ENCODE measurements around the gene SLC22A7. TPM values are rescaled to one million over a fixed set of nuclear protein-coding genes. Genes with fewer than 3 reads are reported as not detected.

SLC22A7 gene
- total RNA-seq, 2 donors from 2014 or later, result not detected

DNA sequence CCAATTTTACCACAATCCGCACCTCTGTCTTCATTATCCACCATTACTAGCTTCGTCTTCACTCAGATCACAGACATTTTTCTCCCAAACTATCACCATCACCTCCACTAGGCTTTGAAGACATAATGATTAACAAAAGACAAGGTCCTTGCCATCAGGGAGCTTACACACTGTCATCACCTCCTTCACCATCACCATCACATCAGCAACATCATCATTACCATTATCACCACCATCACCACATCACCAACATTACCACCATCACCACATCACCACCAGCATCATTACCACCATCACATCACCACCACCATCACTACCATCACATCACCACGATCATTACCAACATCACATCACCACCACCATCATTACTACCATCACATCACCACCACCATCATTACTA, 4.4 kb upstream of the SLC22A7 start:
- Histone ChIP-seq H3K36me3 (no peaks in the 10 kb centered on the region), H3K27me3 (replicated peaks; ENCODE audit: insufficient read depth) (no peaks in the 10 kb centered on the region), H3K4me3 (no peak overlapping the region), H3K9me3 (no peaks in the 10 kb centered on the region), H3K27ac (no peak overlapping the region), H3K4me1 (replicated peaks) (no peaks in the 10 kb centered on the region)
- TF ChIP-seq POLR2A (IDR thresholded peaks at IDR 0.05), result no peak
- no peak for TF ChIP-seq POLR2AphosphoS5 (IDR thresholded peaks at IDR 0.05)
- TF ChIP-seq, protein P1, sequence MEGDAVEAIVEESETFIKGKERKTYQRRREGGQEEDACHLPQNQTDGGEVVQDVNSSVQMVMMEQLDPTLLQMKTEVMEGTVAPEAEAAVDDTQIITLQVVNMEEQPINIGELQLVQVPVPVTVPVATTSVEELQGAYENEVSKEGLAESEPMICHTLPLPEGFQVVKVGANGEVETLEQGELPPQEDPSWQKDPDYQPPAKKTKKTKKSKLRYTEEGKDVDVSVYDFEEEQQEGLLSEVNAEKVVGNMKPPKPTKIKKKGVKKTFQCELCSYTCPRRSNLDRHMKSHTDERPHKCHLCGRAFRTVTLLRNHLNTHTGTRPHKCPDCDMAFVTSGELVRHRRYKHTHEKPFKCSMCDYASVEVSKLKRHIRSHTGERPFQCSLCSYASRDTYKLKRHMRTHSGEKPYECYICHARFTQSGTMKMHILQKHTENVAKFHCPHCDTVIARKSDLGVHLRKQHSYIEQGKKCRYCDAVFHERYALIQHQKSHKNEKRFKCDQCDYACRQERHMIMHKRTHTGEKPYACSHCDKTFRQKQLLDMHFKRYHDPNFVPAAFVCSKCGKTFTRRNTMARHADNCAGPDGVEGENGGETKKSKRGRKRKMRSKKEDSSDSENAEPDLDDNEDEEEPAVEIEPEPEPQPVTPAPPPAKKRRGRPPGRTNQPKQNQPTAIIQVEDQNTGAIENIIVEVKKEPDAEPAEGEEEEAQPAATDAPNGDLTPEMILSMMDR (IDR thresholded peaks at IDR 0.05), result no peak
- 95% methylated on average over 3 of the region's 3 CpGs for WGBS
- intact Hi-C loops (cut with DNase I), result no loop called here
- DNase-seq (ENCODE audit: low spot score), result no peak

DNA sequence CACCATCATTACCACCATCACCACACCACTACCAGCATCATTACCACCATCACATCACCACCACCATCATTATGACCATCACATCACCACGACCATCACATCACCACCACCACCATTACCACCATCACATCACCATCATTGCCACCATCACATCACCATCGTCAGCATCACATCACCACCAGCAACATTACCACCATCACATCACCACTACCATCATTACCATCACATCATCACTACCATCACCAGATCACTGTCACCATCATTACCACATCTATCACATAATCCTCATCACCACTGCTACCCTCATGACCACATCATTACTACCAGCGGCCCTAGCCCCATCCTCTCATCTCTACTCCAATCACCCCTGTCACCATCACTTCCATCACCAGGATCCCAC, 3.5 kb upstream of the SLC22A7 start:
- intact Hi-C loops (cut with DNase I), result no loop called here
- H3K36me3 ChIP-seq, result no peaks in the 10 kb centered on the region
- H3K4me1 ChIP-seq (replicated peaks), result no peaks in the 10 kb centered on the region
- TF ChIP-seq POLR2AphosphoS5 (IDR thresholded peaks at IDR 0.05) (no peak), POLR2A (IDR thresholded peaks at IDR 0.05) (no peak)
- TF ChIP-seq, protein P1 (IDR thresholded peaks at IDR 0.05), result no peak
- WGBS, result 85% methylated on average over 3 of the region's 3 CpGs
- no peak overlapping the region for H3K27ac ChIP-seq
- no peak for DNase-seq (ENCODE audit: low spot score)
- H3K4me3 ChIP-seq, result no peak overlapping the region
- no peaks in the 10 kb centered on the region for H3K9me3 ChIP-seq
- H3K27me3 ChIP-seq (replicated peaks; ENCODE audit: insufficient read depth), result no peaks in the 10 kb centered on the region

DNA sequence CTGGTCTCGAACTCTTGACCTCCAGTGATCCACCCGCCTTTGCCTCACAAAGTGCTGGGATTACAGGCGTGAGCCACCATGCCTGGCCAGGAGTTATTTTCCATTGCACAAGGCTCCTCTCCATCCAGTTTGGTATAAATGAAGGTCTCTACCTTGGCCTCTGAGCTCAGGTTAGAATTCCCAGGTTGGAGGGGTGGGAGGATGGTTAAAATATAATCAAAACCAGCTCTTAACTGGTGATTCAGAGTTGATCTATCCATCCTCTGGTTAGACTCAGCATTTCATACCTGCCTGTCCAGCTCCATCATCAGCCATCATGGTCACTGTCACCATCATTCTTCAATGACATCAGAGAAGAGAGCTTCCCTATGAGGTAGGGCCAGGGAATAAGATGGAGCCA, 2.6 kb upstream of the SLC22A7 start:
- DNase-seq (ENCODE audit: low spot score), result no peak
- TF ChIP-seq, protein P1 (IDR thresholded peaks at IDR 0.05), result no peak
- no peak for TF ChIP-seq POLR2AphosphoS5 (IDR thresholded peaks at IDR 0.05)
- TF ChIP-seq POLR2A (IDR thresholded peaks at IDR 0.05), result no peak
- Histone ChIP-seq H3K27ac (no peak overlapping the region), H3K36me3 (no peaks in the 10 kb centered on the region), H3K4me3 (no peak overlapping the region), H3K9me3 (no peaks in the 10 kb centered on the region), H3K27me3 (replicated peaks; ENCODE audit: insufficient read depth) (no peaks in the 10 kb centered on the region), H3K4me1 (replicated peaks) (no peaks in the 10 kb centered on the region)
- intact Hi-C loops (cut with DNase I), result no loop called here
- WGBS, result 89% methylated on average over 3 of the region's 3 CpGs

DNA sequence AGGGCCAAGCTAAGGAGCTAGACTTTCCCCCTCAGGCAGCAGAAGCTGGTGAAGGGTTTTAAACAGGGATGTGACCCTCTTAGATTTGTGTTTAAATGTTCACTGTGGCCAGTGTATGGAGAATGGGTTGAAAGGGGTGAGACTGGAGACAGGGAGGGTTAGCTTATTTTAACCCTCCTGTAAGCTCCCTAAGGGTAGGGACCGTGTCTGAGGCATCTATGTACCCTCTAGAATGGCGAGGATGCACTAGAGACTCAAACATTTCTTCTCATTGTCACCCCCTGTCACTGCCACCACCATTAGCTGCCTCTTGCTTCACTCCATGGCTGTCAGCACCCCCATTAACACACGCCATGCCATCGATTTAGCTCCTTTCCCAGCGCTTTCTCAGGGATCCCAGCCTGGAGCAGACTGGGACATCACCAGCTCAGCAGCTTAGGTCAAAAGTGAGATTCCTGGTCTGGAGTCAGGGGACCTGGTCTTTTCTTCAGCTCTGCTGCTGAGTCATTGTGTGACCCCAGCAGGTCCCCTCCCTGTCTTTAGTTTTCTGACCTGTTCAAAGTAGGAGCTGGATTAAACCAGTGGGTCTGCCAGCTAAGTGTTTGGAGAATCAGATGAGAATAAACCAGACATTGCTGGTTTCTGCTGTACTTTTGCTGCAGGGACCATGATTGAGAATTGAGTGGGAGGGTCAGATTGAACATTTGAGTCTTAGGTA, 1.1 kb upstream of the SLC22A7 start:
- no peak for DNase-seq (ENCODE audit: low spot score)
- WGBS, result 81% methylated on average over 5 of the region's 5 CpGs
- H3K27me3 ChIP-seq (replicated peaks; ENCODE audit: insufficient read depth), result no peaks in the 10 kb centered on the region
- no peak overlapping the region for H3K4me3 ChIP-seq
- H3K27ac ChIP-seq, result no peak overlapping the region
- H3K9me3 ChIP-seq, result no peaks in the 10 kb centered on the region
- H3K36me3 ChIP-seq, result no peaks in the 10 kb centered on the region
- H3K4me1 ChIP-seq (replicated peaks), result no peaks in the 10 kb centered on the region
- TF ChIP-seq POLR2AphosphoS5 (IDR thresholded peaks at IDR 0.05), result no peak
- TF ChIP-seq, protein P1 (IDR thresholded peaks at IDR 0.05), result no peak
- intact Hi-C loops (cut with DNase I), result no loop called here

All from prostate gland (tissue), 2 donors.